Colonic mucosa (tissue), 4 donors: ENCODE data around the gene PSD. TPM values are rescaled to one million over a fixed set of nuclear protein-coding genes. Genes with fewer than 3 reads are reported as not detected.

Experiments used
- DNase-seq: peaks from one replicate; pipeline ENCODE4 v3.0.0-alpha.2; 2020
- H3K27ac ChIP-seq: fragments of 200-600 bp; one replicate; pipeline ENCODE4 v1.8.0; 2021
- H3K27me3 ChIP-seq: fragments of 200-600 bp; one replicate; pipeline ENCODE4 v1.8.0; 2021
- H3K36me3 ChIP-seq: fragments of 200-600 bp; one replicate; pipeline ENCODE4 v1.8.0; 2021
- H3K4me1 ChIP-seq: fragments of 200-600 bp; one replicate; pipeline ENCODE4 v1.8.0; 2021; ENCODE audit warnings: mild to moderate bottlenecking
- H3K4me3 ChIP-seq: fragments of 200-600 bp; one replicate; pipeline ENCODE4 v1.8.0; 2021
- H3K9ac ChIP-seq, 2 donors: one replicate each; pipeline ENCODE4 v1.7.0; 2013; ENCODE audit warnings: control low read depth in 2 of 2, low read depth in 2 of 2, low read length in 2 of 2
- H3K9me3 ChIP-seq: fragments of 200-600 bp; one replicate; pipeline ENCODE4 v1.8.0; 2021
- intact Hi-C: fragments of 100-400 bp; cut with DNase I; formaldehyde crosslinking; loops from one replicate; pipeline ENCODE4 v1.14.1; 2022
- total RNA-seq, 2 donors: library from RNA; stranded (reverse); fragmentation: NEBNext Ultra II Directional in 1 of 2; extraction: Animal tissue kit (Norgen Biotek cat#: 25700) in 1 of 2; gene quantifications; one replicate each; pipeline ENCODE4 v1.2.1, GENCODE V29; 2021
- TF ChIP-seq, protein P1 (sequence below): fragments of 200-600 bp; IDR thresholded peaks from one replicate; pipeline ENCODE4 v1.8.0; 2022; ENCODE audit warnings: antibody characterized with exemption, mild to moderate bottlenecking
- donor health status: healthy.
- donor health status: DM: no; HTN: no; CAD: no.
- donor health status: DM: no; HTN: no; CAD: no.

Gene PSD
- total RNA-seq, 2 donors from 2014 or later, result 4.2 to 22.5 TPM

DNA sequence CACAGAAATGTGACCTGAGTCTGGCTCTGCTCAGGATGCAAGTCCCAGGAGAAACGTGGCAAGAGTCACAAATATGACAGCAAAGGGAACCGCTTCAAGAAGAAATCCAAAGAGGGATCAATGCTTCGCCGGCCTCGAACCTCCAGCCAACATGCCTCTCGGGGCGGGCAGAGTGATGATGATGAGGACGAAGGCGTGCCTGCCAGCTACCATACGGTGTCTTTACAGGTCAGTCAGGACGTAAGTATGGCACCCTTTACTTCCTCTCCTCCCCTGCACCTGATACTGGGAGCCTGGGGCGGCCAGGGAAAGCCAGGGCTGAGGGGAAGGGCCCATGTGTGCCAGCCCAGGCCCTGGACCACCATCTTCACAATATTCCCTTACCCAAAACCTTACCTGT, 41.7 kb downstream of the PSD start:
- no peak for DNase-seq
- Histone ChIP-seq H3K4me1 (no peaks in the 10 kb centered on the region), H3K9me3 (no peaks in the 10 kb centered on the region), H3K27ac (no peak overlapping the region), H3K27me3 (no peaks in the 10 kb centered on the region), H3K36me3 (peaks cover 32% of the 10 kb centered on the region), H3K4me3 (no peak overlapping the region), H3K9ac (no peak overlapping the region)
- TF ChIP-seq, protein P1, sequence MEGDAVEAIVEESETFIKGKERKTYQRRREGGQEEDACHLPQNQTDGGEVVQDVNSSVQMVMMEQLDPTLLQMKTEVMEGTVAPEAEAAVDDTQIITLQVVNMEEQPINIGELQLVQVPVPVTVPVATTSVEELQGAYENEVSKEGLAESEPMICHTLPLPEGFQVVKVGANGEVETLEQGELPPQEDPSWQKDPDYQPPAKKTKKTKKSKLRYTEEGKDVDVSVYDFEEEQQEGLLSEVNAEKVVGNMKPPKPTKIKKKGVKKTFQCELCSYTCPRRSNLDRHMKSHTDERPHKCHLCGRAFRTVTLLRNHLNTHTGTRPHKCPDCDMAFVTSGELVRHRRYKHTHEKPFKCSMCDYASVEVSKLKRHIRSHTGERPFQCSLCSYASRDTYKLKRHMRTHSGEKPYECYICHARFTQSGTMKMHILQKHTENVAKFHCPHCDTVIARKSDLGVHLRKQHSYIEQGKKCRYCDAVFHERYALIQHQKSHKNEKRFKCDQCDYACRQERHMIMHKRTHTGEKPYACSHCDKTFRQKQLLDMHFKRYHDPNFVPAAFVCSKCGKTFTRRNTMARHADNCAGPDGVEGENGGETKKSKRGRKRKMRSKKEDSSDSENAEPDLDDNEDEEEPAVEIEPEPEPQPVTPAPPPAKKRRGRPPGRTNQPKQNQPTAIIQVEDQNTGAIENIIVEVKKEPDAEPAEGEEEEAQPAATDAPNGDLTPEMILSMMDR, result no peak
- intact Hi-C loops, result no loop called here

GRCh38 chr10:102375867-102376266, 42.7 kb downstream of the PSD start:
- H3K36me3 ChIP-seq, result peaks cover 36% of the 10 kb centered on the region

DNA sequence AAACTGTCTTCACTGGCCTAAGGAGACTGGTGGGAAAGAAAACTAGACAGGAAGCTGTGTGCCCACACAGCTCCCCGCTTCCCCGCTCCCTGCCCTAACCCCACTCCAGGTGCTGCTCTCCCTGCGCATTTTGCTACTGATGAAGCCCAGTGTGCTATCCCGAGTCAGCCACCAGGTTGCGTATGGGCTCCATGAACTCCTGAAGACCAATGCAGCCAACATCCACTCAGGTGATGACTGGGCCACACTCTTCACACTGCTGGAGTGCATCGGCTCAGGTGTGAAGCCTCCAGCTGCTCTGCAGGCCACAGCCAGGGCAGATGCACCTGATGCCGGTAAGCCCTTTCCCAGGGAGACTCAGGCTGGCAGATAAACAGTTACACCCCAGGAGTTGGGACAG, 43.3 kb downstream of the PSD start:
- Histone ChIP-seq H3K36me3 (peaks cover 40% of the 10 kb centered on the region), H3K9ac (no peak overlapping the region), H3K4me3 (no peak overlapping the region), H3K27me3 (no peaks in the 10 kb centered on the region), H3K27ac (no peak overlapping the region), H3K4me1 (no peaks in the 10 kb centered on the region), H3K9me3 (no peaks in the 10 kb centered on the region)
- intact Hi-C loops, result no loop called here
- TF ChIP-seq, protein P1, result no peak
- DNase-seq, result no peak

More at GRCh38 chr10:102375867-102376266, 42.7 kb downstream of the PSD start:
- no peaks in the 10 kb centered on the region for H3K4me1 ChIP-seq
- intact Hi-C loops, result no loop called here
- H3K9me3 ChIP-seq, result no peaks in the 10 kb centered on the region
- TF ChIP-seq, protein P1, result no peak
- DNase-seq, result no peak
- H3K27ac ChIP-seq, result no peak overlapping the region
- no peaks in the 10 kb centered on the region for H3K27me3 ChIP-seq
- H3K4me3 ChIP-seq, result no peak overlapping the region
- H3K9ac ChIP-seq, result no peak overlapping the region

DNA sequence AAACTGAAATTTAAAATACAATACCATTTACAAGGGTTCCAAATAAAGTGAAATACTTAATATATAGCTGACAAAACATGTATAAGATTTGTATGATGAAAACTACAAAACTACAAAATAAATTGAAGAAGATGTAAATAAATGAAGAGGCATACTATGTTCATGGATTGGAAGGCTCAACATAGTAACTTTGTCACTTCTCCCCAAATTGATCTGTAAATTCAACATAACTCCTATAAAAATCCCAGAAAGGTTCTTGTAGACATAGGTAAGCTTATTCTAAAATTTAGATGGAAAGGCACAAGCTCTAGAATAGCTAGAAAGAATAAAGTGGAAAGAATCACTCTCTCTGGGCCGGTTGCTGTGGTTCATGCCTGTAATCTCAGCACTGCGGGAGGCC, 47.3 kb downstream of the PSD start:
- Histone ChIP-seq H3K9me3 (no peaks in the 10 kb centered on the region), H3K36me3 (peaks cover 31% of the 10 kb centered on the region), H3K4me3 (no peak overlapping the region), H3K9ac (no peak overlapping the region), H3K4me1 (no peaks in the 10 kb centered on the region), H3K27me3 (no peaks in the 10 kb centered on the region), H3K27ac (no peak overlapping the region)
- intact Hi-C loops, result no loop called here
- no peak for DNase-seq
- TF ChIP-seq, protein P1, result no peak

DNA sequence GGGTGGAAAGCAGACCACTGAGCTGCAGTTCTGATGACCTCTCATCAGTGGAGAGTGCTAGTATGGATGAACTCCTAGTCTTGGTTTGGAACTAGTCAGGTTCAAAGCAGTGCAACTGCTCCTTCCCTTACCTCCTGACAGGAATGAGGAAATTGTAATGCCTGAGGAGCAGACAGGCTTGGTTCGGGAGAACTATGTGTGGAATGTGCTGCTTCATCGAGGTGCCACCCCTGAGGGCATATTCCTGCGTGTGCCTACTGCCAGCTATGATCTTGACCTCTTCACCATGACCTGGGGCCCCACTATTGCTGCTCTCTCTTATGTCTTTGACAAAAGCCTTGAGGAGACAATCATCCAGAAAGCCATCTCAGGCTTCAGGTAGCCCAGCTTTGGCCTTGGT, 50.5 kb downstream of the PSD start:
- intact Hi-C loops, result no loop called here
- Histone ChIP-seq H3K27me3 (no peaks in the 10 kb centered on the region), H3K36me3 (peaks cover 39% of the 10 kb centered on the region), H3K27ac (no peak overlapping the region), H3K4me1 (no peaks in the 10 kb centered on the region), H3K9ac (no peak overlapping the region), H3K4me3 (no peak overlapping the region), H3K9me3 (no peaks in the 10 kb centered on the region)
- TF ChIP-seq, protein P1, result no peak
- DNase-seq, result no peak

DNA sequence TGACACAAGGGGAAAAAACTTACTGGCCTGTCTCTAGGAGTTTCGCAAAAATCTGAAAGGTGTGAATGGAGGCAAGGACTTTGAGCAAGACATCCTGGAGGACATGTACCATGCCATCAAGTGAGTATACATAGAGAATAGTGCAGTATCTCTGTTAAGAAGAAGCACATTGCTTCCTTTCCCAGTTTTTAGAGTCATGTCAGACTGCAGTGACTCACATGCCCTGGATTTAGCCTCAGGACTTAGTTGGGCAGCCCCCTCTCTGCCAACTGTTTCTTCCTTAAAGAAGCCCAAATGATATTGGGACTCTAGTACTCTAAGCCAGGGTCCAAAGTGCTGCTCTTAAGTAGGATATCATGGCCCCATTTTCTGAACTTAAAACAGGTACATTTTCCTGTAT, 51.1 kb downstream of the PSD start:
- H3K27me3 ChIP-seq, result no peaks in the 10 kb centered on the region
- no peak for DNase-seq
- no peaks in the 10 kb centered on the region for H3K4me1 ChIP-seq
- H3K9ac ChIP-seq, result no peak overlapping the region
- H3K27ac ChIP-seq, result no peak overlapping the region
- intact Hi-C loops, result no loop called here
- no peak overlapping the region for H3K4me3 ChIP-seq
- peaks cover 42% of the 10 kb centered on the region for H3K36me3 ChIP-seq
- TF ChIP-seq, protein P1, result no peak
- no peaks in the 10 kb centered on the region for H3K9me3 ChIP-seq
